NCI-H524 treated with DMSO at 0.1 percent for 48 hours (cell line): ENCODE results near the gene LTV1.

ENCODE experiments used
- DNase-seq: peaks from one replicate; lab custom pipeline; 2025; lab: John Stamatoyannopoulos, UW

The LTV1 gene

DNA sequence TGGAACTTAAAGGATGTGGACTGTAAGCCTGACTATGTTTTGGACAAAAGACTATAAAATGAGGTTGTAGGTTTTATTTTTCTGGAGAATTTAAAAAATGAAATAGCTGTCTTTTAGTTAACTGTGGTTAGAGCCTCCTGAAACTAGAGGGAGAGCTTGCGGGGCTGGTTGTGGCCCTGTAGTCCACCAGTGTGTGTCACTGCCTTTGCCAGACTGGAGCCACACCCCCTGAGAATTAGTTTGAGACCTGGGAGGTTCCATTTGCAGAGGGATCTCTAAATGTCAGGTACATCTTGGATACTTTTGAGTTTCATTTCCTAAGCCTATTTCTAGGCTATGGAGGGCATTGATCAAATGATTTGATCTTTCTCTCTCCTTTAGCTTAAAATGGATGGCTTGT, 42.0 kb downstream of the LTV1 start:
- no peak for DNase-seq

DNA sequence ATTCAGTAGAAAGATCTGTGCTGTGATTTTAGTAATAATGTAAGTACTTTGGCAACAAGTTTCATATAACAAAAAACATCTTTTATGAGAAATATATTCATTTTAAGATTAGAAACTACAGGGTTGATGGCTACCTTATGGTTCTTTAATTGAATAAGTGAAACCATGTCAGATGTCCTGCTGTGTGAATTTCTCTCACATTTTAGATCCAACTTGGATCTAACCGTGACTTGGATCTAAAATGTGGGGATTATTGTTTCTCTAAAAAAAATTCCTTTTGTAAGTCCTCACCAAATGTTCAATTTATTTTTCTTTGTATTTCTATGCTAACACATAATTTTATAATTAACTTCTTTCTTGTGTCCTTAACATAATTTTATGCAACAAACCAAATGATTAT, 51.5 kb downstream of the LTV1 start:
- DNase-seq = no peak

DNA sequence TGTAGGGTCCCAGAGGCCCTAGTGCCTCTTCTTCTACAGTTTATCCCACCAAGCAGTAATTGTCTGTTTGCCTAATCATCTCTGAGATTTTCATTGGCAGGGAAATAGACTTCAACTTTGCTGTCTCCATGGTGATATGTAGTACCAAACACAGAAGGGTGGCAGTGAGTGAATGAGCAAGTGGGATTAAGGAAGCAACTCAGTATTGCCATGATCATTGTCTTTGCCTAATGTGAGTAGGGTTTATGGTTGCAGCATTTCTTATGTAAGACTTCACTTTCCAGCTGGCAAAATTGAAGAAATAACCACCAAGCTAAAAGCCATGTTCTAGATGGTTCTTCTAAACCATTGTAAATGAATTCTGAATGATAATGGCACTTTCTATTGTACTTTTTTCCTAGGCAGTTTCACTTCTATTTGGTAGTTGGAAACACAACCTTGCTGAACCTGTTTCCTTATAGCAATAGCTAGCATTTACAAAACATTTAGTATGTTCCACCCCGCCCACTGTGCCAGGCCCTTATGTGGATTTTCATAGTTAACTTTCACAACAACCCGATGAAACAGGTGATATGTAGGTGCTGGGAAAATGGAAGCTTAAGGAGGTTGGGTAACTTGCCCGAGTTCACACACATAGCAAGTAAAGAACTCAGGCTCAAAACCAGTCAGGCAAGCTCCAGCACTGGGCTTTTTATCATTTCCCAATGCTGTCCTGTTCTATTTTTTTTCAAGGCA, 53.2 kb downstream of the LTV1 start:
- DNase-seq = no peak

DNA sequence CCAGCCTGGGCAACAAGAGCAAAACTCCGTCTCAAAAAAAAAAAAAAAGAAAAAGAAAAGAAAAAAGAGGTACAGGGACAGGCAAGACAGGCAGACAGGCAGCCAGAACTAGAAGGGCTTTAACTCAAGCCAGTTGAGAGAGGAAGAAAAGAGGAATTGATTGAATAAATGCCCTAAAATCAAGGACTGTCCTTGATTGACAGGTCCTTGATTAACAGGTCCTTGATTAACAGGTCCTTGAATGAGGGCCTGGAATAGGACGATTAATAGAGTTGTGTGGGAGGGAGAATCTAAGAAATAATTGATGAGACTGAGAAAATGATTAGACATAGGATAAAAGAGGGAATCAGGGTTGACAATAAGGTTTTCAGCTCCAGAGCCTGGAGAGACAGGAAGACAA, 57.2 kb downstream of the LTV1 start:
- DNase-seq = no peak

DNA sequence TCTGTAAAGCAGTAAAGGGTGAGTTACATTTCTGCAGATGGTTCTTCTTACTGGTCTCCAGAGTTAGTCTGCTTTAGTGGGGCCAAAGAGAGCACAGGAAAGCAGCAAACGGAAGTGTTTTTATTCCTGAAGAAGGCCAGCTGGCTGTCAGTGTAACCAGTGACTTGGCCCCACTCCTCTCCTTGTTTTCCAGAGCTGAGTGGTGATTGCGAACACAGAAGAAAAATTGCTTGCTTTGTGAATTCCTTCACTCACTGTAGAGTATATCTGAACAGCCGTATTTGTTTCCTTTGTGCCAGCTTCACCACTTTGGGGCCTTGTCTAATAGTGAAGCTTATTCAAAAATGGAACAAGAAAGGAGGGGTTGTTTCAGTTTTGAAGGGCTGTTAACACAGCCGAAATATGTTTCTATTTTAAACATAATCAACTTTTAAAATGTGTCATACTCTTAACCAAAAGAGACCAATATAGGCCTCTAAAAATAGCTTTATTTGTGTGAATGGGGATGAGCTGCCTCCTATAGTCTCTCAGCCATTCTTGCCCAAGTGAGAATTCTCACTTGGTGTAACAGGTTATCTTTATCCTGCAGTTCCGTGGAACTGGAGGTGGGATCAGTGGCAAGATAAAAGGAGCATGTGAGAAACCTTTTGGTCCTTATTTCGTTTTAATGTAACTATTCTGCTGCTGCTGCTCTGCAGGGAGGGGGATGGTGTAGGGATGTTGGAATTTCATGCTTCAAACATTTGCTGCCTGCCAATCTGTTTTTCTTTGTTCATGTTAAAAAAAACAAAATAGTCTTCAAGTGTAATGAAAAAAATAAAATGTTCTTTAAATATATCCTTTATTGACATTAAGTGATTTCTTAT, 59.0 kb downstream of the LTV1 start:
- DNase-seq = no peak

DNA sequence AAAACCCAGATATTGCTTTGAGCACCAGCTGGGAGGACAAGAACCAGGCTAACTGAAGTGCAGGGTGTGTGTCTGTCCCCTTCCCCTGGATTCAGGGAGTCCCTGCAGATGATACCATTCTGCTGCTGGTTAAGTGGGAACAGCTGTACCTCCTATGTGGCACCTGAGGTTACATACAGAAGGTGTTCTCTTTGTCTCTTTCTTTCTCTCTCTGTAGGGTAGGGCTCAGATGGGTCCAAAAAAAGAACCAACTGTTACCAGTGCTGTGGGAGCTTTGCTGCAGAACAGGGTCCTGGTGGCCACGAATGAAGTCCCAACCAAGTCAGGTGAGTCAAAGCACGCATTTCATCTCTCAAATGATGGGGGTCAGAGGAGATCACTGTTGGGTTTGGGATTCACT, 59.7 kb downstream of the LTV1 start:
- DNase-seq = no peak

DNA sequence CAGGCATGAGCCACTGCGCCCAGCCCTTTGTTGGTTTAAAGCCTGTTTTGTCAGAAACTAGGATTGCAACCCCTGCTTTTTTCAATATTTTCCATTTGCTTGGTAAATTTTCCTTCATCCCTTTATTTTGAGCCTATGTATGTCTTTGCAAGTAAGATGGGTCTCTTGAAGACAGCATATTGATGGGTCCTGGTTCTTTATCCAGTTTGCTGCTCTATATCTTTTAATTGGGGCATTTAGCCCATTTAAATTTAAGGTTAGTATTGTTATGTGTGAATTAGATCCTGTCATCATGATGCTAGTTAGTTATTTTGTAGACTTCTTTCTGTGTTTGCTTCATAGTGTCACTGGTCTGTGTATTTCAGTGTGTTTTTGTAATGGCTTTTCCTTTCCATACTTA, 67.9 kb downstream of the LTV1 start:
- DNase-seq = no peak

DNA sequence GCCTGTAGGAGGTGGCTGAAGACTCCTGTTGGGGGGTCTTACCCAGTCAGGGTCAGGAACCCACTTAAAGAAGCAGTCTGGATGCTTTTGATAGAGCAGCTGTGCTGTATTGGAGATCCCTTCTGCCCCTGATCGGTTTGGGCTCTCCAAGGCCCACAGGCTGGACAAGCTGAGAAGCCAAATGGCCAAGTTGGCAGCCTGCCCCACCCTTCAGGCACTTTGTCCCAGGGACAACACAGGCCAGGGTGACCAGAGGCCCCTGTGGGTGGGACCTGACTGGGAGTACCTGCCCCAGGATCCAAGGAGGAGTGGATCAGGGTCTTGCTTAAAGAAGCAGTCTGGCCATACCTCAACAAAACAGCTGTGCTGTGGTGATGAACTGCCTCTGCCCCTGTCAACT, 69.5 kb downstream of the LTV1 start:
- no peak for DNase-seq
